ENCODE measurements around the gene RNASEH2A.

RNASEH2A gene

GRCh38 chr19:12764698-12765097, 41.7 kb upstream of the RNASEH2A start:
- peaks cover 0 to under 1% of the 10 kb centered on the region in 2 experiments for H3K4me1 ChIP-seq (ENCODE audit: control insufficient read depth in 1 of 2, insufficient read depth in 2 of 2, low read length in 2 of 2)
- H3K23ac ChIP-seq (ENCODE audit: low read length), result no peak overlapping the region
- H4K8ac ChIP-seq (ENCODE audit: low read depth, low read length), result no peak overlapping the region
- H3K14ac ChIP-seq (ENCODE audit: low read length), result no peak overlapping the region
- H3K4me3 ChIP-seq (ENCODE audit: low read depth, low read length), result no peak overlapping the region
- H3K79me2 ChIP-seq (ENCODE audit: control insufficient read depth, insufficient read depth, low read length, poor library complexity), result no peaks in the 10 kb centered on the region
- H2AFZ ChIP-seq (ENCODE audit: insufficient read depth, low read length, poor library complexity), result no peak overlapping the region
- no peak overlapping the region for H2BK12ac ChIP-seq (ENCODE audit: low read length)
- no peak overlapping the region for H3K4ac ChIP-seq (ENCODE audit: low read depth, low read length)
- H3K79me1 ChIP-seq (ENCODE audit: low read length), result no peaks in the 10 kb centered on the region
- no peak overlapping the region for H2BK120ac ChIP-seq (ENCODE audit: insufficient read depth, low read length, poor library complexity)
- no peak overlapping the region for H4K91ac ChIP-seq (ENCODE audit: low read depth, low read length)
- no peak overlapping the region for H2BK5ac ChIP-seq (ENCODE audit: low read depth, low read length, poor library complexity)
- H3K18ac ChIP-seq (ENCODE audit: low read length), result no peak overlapping the region
- WGBS (ENCODE audit: extremely low coverage, insufficient coverage, insufficient read length), result no CpG with 5 or more reads among the region's 16 CpGs
- H3K27ac ChIP-seq (ENCODE audit: low read depth, low read length), result no peak overlapping the region
- DNase-seq, result no peak
- peaks cover 53 to 60% of the 10 kb centered on the region in 2 experiments for H3K36me3 ChIP-seq (ENCODE audit: control insufficient read depth in 1 of 2, insufficient read depth in 2 of 2, low read length in 2 of 2)
- H3K4me2 ChIP-seq (ENCODE audit: low read length), result no peak overlapping the region
- no peak overlapping the region for H3K9ac ChIP-seq (ENCODE audit: low read length)
- H3K9me3 ChIP-seq (ENCODE audit: insufficient read depth, low read depth, low read length), result peaks cover 5% of the 10 kb centered on the region
- H4K12ac ChIP-seq (ENCODE audit: low read depth, low read length), result no peak overlapping the region
- no peak overlapping the region for H2AK5ac ChIP-seq (ENCODE audit: low read length)
- H3K27me3 ChIP-seq (ENCODE audit: insufficient read depth, low read length), result no peaks in the 10 kb centered on the region

GRCh38 chr19:12766051-12766521, 40.3 kb upstream of the RNASEH2A start:
- Histone ChIP-seq H3K9ac (ENCODE audit: low read length) (no peak overlapping the region), H2BK5ac (ENCODE audit: low read depth, low read length, poor library complexity) (no peak overlapping the region), H2BK120ac (ENCODE audit: insufficient read depth, low read length, poor library complexity) (no peak overlapping the region), H4K91ac (ENCODE audit: low read depth, low read length) (no peak overlapping the region), H3K4ac (ENCODE audit: low read depth, low read length) (no peak overlapping the region), H3K4me3 (ENCODE audit: low read depth, low read length) (no peak overlapping the region), H3K27me3 (ENCODE audit: insufficient read depth, low read length) (no peaks in the 10 kb centered on the region), H2AK5ac (ENCODE audit: low read length) (no peak overlapping the region), H3K27ac (ENCODE audit: low read depth, low read length) (no peak overlapping the region), H3K9me3 (ENCODE audit: insufficient read depth, low read depth, low read length) (peaks cover 5% of the 10 kb centered on the region), H4K8ac (ENCODE audit: low read depth, low read length) (no peak overlapping the region), H2AFZ (ENCODE audit: insufficient read depth, low read length, poor library complexity) (no peak overlapping the region), H3K4me2 (ENCODE audit: low read length) (no peak overlapping the region), H3K14ac (ENCODE audit: low read length) (no peak overlapping the region), H3K4me1 (ENCODE audit: control insufficient read depth in 1 of 2, insufficient read depth in 2 of 2, low read length in 2 of 2) (peaks cover 0 to 3% of the 10 kb centered on the region in 2 experiments), H3K79me1 (ENCODE audit: low read length) (no peaks in the 10 kb centered on the region), H2BK12ac (ENCODE audit: low read length) (no peak overlapping the region), H3K79me2 (ENCODE audit: control insufficient read depth, insufficient read depth, low read length, poor library complexity) (no peaks in the 10 kb centered on the region), H3K23ac (ENCODE audit: low read length) (no peak overlapping the region), H3K36me3 (ENCODE audit: control insufficient read depth in 1 of 2, insufficient read depth in 2 of 2, low read length in 2 of 2) (peaks cover 67 to 71% of the 10 kb centered on the region in 2 experiments), H4K12ac (ENCODE audit: low read depth, low read length) (no peak overlapping the region), H3K18ac (ENCODE audit: low read length) (no peak overlapping the region)
- peak; percentile 90 to 91 for DNase-seq
- WGBS (ENCODE audit: extremely low coverage, insufficient coverage, insufficient read length), result no CpG with 5 or more reads among the region's 30 CpGs

- Histone ChIP-seq H3K4me1 (ENCODE audit: control insufficient read depth in 1 of 2, insufficient read depth in 2 of 2, low read length in 2 of 2) (peaks cover 0 to 3% of the 10 kb centered on the region in 2 experiments), H3K23ac (ENCODE audit: low read length) (no peak overlapping the region), H2BK120ac (ENCODE audit: insufficient read depth, low read length, poor library complexity) (no peak overlapping the region), H3K4me3 (ENCODE audit: low read depth, low read length) (no peak overlapping the region), H3K14ac (ENCODE audit: low read length) (no peak overlapping the region), H3K79me1 (ENCODE audit: low read length) (no peaks in the 10 kb centered on the region), H4K12ac (ENCODE audit: low read depth, low read length) (no peak overlapping the region), H3K4me2 (ENCODE audit: low read length) (no peak overlapping the region), H3K9ac (ENCODE audit: low read length) (no peak overlapping the region), H4K8ac (ENCODE audit: low read depth, low read length) (no peak overlapping the region), H3K79me2 (ENCODE audit: control insufficient read depth, insufficient read depth, low read length, poor library complexity) (no peaks in the 10 kb centered on the region), H2BK5ac (ENCODE audit: low read depth, low read length, poor library complexity) (no peak overlapping the region), H3K18ac (ENCODE audit: low read length) (no peak overlapping the region), H2AK5ac (ENCODE audit: low read length) (no peak overlapping the region), H2BK12ac (ENCODE audit: low read length) (no peak overlapping the region), H4K91ac (ENCODE audit: low read depth, low read length) (no peak overlapping the region), H3K27me3 (ENCODE audit: insufficient read depth, low read length) (no peaks in the 10 kb centered on the region), H2AFZ (ENCODE audit: insufficient read depth, low read length, poor library complexity) (no peak overlapping the region), H3K4ac (ENCODE audit: low read depth, low read length) (no peak overlapping the region), H3K27ac (ENCODE audit: low read depth, low read length) (no peak overlapping the region), H3K36me3 (ENCODE audit: control insufficient read depth in 1 of 2, insufficient read depth in 2 of 2, low read length in 2 of 2) (peaks cover 67 to 68% of the 10 kb centered on the region in 2 experiments), H3K9me3 (ENCODE audit: insufficient read depth, low read depth, low read length) (peaks cover 5% of the 10 kb centered on the region)
- no peak for DNase-seq
- WGBS (ENCODE audit: extremely low coverage, insufficient coverage, insufficient read length), result no CpG with 5 or more reads among the region's 11 CpGs
These were observed 39.2 kb upstream of the RNASEH2A start for GRCh38 chr19:12767150-12767549.

- Histone ChIP-seq H2BK120ac (ENCODE audit: insufficient read depth, low read length, poor library complexity) (no peak overlapping the region), H3K4me2 (ENCODE audit: low read length) (no peak overlapping the region), H3K4me1 (ENCODE audit: control insufficient read depth in 1 of 2, insufficient read depth in 2 of 2, low read length in 2 of 2) (peaks cover 0 to 3% of the 10 kb centered on the region in 2 experiments), H3K79me2 (ENCODE audit: control insufficient read depth, insufficient read depth, low read length, poor library complexity) (no peaks in the 10 kb centered on the region), H4K12ac (ENCODE audit: low read depth, low read length) (no peak overlapping the region), H3K79me1 (ENCODE audit: low read length) (no peaks in the 10 kb centered on the region), H2AK5ac (ENCODE audit: low read length) (no peak overlapping the region), H3K14ac (ENCODE audit: low read length) (no peak overlapping the region), H3K4ac (ENCODE audit: low read depth, low read length) (no peak overlapping the region), H3K23ac (ENCODE audit: low read length) (no peak overlapping the region), H3K27ac (ENCODE audit: low read depth, low read length) (no peak overlapping the region), H2AFZ (ENCODE audit: insufficient read depth, low read length, poor library complexity) (no peak overlapping the region), H3K9ac (ENCODE audit: low read length) (no peak overlapping the region), H2BK12ac (ENCODE audit: low read length) (no peak overlapping the region), H3K36me3 (ENCODE audit: control insufficient read depth in 1 of 2, insufficient read depth in 2 of 2, low read length in 2 of 2) (peaks cover 64 to 68% of the 10 kb centered on the region in 2 experiments), H2BK5ac (ENCODE audit: low read depth, low read length, poor library complexity) (no peak overlapping the region), H3K4me3 (ENCODE audit: low read depth, low read length) (no peak overlapping the region), H4K8ac (ENCODE audit: low read depth, low read length) (no peak overlapping the region), H3K27me3 (ENCODE audit: insufficient read depth, low read length) (no peaks in the 10 kb centered on the region), H3K18ac (ENCODE audit: low read length) (no peak overlapping the region), H3K9me3 (ENCODE audit: insufficient read depth, low read depth, low read length) (peaks cover 5% of the 10 kb centered on the region), H4K91ac (ENCODE audit: low read depth, low read length) (no peak overlapping the region)
- no CpG with 5 or more reads among the region's 15 CpGs for WGBS (ENCODE audit: extremely low coverage, insufficient coverage, insufficient read length)
- DNase-seq, result no peak
These were observed 38.7 kb upstream of the RNASEH2A start for GRCh38 chr19:12767666-12768065.

All from trophoblast cell (in vitro differentiated cells and primary cell).